Ovary (tissue), 9 donors: ENCODE results near the gene GRAMD1B. TPM values are rescaled to one million over a fixed set of nuclear protein-coding genes. Genes with fewer than 3 reads are reported as not detected.
"Not testable (repeated sequence)": the region's sequence is repeated elsewhere in the genome, so short reads cannot be mapped to it uniquely, and the experiment has no call there.

Source experiments
- DNase-seq, 5 donors: peaks; one replicate each; pipeline ENCODE4 v3.0.0-alpha.2; 2019 to 2020
- H3K27ac ChIP-seq, 2 donors: fragments of 200-600 bp; one replicate each; pipeline versions ENCODE4 v1.5.1 to v1.8.0; 2019 to 2022
- H3K27me3 ChIP-seq: fragments of 200-600 bp; one replicate; pipeline ENCODE4 v1.8.0; 2022
- H3K36me3 ChIP-seq: fragments of 200-600 bp; sonication (generic); one replicate; pipeline ENCODE4 v1.5.1; 2019
- H3K4me1 ChIP-seq: one replicate; pipeline ENCODE4 v1.8.1; 2013; ENCODE audit warnings: mild to moderate bottlenecking, moderate library complexity; ENCODE audit not compliant: insufficient read depth
- H3K4me3 ChIP-seq: fragments of 200-600 bp; sonication (generic); one replicate; pipeline ENCODE4 v1.5.1; 2017
- H3K9me3 ChIP-seq, 2 donors: fragments of 200-600 bp in 1 of 2; sonication (generic) in 1 of 2; one replicate each; pipeline versions ENCODE4 v1.5.1 to v1.8.1; 2013 to 2019; ENCODE audit warnings: mild to moderate bottlenecking in 1 of 2, moderate library complexity in 1 of 2
- EP300 ChIP-seq: sonication (generic); formaldehyde crosslinking; IDR thresholded peaks from one replicate; pipeline ENCODE4 v1.6.1; 2017; ENCODE audit warnings: antibody characterized with exemption
- POLR2A ChIP-seq: fragments of 450-650 bp; IDR thresholded peaks from one replicate; pipeline ENCODE4 v1.6.1; 2017; ENCODE audit warnings: antibody characterized with exemption, mild to moderate bottlenecking, moderate library complexity
- WGBS, 3 donors: extraction: QIAGEN DNeasy Blood & Tissue Kit in 1 of 3; methylation state at CpG; one replicate each; pipeline versions ENCODE4 v1.1.5 to v1.1.7; 2013 to 2017; 5-methylcytosine and 5-hydroxymethylcytosine counted together
- intact Hi-C, 4 donors: fragments of 100-400 bp; cut with DNase I; formaldehyde crosslinking; loops; one replicate each; pipeline versions ENCODE4 v1.11.0 to v1.15.1; 2022 to 2023
- polyA plus RNA-seq, 2 donors: library from polyadenylated mRNA; stranded (reverse); fragments of 200-250 nt in 1 of 2; fragments of 350-450 nt in 1 of 2; fragmentation: Illumina TruSeq in 1 of 2; extraction: RNeasy Lipid Tissue Mini Kit (QIAGEN cat#74804) in 1 of 2; gene quantifications; one replicate each; pipeline ENCODE4 v1.2.3, GENCODE V29; 2013 to 2014
- total RNA-seq, 7 donors: library from RNA; depleted of rRNA in 2 of 7; stranded (reverse); fragments of >200 nt in 2 of 7; fragmentation: NEBNext Ultra II Directional in 3 of 7; extraction: Animal tissue kit (Norgen Biotek cat#: 25700) in 3 of 7; gene quantifications; one replicate each; pipeline versions ENCODE4 v1.1.0 to v1.2.4, GENCODE V29; 2016 to 2023
- TF ChIP-seq, protein P1 (sequence below), 3 donors: fragments of 450-650 bp in 2 of 3; fragments of 200-600 bp in 1 of 3; IDR thresholded peaks; one replicate each; pipeline versions ENCODE4 v1.5.1 to v1.8.0; 2016 to 2022; ENCODE audit warnings: antibody characterized with exemption in 3 of 3, mild to moderate bottlenecking in 1 of 3
- donor health status: DM: no; HTN: no; CAD: no; lungs with moderate emphysema.
- donor health status: DM: no; HTN: no; CAD: no.
- donor health status: Bipolar disorder and iron deficiency.
- donor health status: DM: yes; HTN: yes; CAD: no.
- donor health status: DM: no; HTN: no; CAD: no.
- donor health status: DM: yes; HTN: yes; CAD: no.

Gene GRAMD1B
- total and polyA plus RNA-seq, 9 donors, result 10.8 to 185 (median 25.4) TPM

- 12 to 23% (median 14%) methylated on average over 7 of the region's 7 CpGs for WGBS, 3 donors
- TF ChIP-seq, protein P1, sequence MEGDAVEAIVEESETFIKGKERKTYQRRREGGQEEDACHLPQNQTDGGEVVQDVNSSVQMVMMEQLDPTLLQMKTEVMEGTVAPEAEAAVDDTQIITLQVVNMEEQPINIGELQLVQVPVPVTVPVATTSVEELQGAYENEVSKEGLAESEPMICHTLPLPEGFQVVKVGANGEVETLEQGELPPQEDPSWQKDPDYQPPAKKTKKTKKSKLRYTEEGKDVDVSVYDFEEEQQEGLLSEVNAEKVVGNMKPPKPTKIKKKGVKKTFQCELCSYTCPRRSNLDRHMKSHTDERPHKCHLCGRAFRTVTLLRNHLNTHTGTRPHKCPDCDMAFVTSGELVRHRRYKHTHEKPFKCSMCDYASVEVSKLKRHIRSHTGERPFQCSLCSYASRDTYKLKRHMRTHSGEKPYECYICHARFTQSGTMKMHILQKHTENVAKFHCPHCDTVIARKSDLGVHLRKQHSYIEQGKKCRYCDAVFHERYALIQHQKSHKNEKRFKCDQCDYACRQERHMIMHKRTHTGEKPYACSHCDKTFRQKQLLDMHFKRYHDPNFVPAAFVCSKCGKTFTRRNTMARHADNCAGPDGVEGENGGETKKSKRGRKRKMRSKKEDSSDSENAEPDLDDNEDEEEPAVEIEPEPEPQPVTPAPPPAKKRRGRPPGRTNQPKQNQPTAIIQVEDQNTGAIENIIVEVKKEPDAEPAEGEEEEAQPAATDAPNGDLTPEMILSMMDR (IDR thresholded peaks at IDR 0.05), result no peak
- no peak for TF ChIP-seq EP300
- TF ChIP-seq POLR2A, result no peak
Measured at GRCh38 chr11:123519797-123520193, 89.7 kb downstream of the GRAMD1B start.

DNA sequence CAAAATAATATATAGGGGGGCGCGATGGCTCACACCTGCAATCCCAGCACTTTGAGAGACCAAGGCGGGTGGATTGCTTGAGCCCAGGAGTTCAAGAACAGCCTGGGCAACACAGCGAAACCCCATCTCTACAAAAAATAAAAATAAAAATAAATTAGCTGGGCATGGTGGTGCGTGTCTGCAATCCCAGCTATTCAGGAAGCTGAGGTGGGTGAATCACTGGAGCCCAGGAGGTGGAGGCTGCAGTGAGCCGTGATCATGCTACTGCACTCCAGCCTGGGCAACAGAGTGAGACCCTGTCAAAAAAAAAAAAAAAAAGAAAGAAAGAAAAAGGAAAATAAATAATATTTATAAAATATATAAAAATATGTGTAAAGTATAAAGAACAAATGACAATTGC lies 90.4 kb downstream of the GRAMD1B start:
- WGBS, 3 donors, result 92 to 96% (median 95%) methylated on average over 6 of the region's 6 CpGs
- H3K4me3 ChIP-seq, intact Hi-C loops, H3K9me3 ChIP-seq, DNase-seq, H3K27me3 ChIP-seq, H3K36me3 ChIP-seq: not testable (repeated sequence)
- peak overlapping the region in 1 of 2 donors; percentile 69 for H3K27ac ChIP-seq
- peaks cover 26% of the 10 kb centered on the region for H3K4me1 ChIP-seq

More at GRCh38 chr11:123519797-123520193, 89.7 kb downstream of the GRAMD1B start:
- Histone ChIP-seq H3K9me3 (no peaks in the 10 kb centered on the region), H3K27ac (peak overlapping the region in 1 of 2 donors; percentile 69), H3K27me3 (no peaks in the 10 kb centered on the region), H3K36me3 (no peaks in the 10 kb centered on the region), H3K4me3 (no peak overlapping the region), H3K4me1 (peaks cover 26% of the 10 kb centered on the region)
- intact Hi-C loops, result loop anchor here in 2 of 4 donors (5.0 to 10.0 kb wide), 2 partner anchors 58 to 185 kb away; no protein-coding TSS in a partner anchor
- DNase-seq, result peak in 1 of 5 donors; percentile 22

DNA sequence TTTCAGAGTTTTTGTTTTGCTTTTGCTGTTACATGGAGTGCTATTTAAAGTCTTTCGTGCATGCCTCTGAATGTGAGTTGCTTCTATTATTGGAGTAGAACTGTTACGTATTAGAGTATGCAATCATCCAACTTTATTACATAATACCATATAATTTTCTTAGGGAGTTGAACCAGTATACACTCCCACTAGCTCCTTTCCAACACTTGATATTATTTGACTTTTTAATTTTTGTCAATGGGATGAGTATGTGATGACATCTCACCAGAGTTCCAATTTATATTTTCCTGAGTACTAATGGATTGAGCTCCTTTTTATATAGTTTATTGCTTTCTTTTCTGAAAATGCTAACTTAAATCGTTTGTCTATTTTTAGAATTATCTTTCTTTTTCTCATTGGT lies 90.9 kb downstream of the GRAMD1B start:
- H3K4me1 ChIP-seq, result peaks cover 26% of the 10 kb centered on the region

GRCh38 chr11:123521930-123522329 lies 91.9 kb downstream of the GRAMD1B start:
- Histone ChIP-seq H3K27ac (no peak overlapping the region), H3K9me3 (no peaks in the 10 kb centered on the region), H3K4me1 (peaks cover 26% of the 10 kb centered on the region), H3K27me3 (no peaks in the 10 kb centered on the region), H3K4me3 (no peak overlapping the region), H3K36me3 (no peaks in the 10 kb centered on the region)
- DNase-seq, result no peak
- TF ChIP-seq EP300 (no peak), POLR2A (no peak)
- TF ChIP-seq, protein P1 (IDR thresholded peaks at IDR 0.05), result no peak
- intact Hi-C loops, result no loop called here
- 75 to 84% (median 80%) methylated on average over 3 of the region's 3 CpGs for WGBS, 3 donors

More for the DNA sequence above, 90.9 kb downstream of the GRAMD1B start:
- Histone ChIP-seq H3K36me3 (no peaks in the 10 kb centered on the region), H3K27ac (no peak overlapping the region), H3K9me3 (no peaks in the 10 kb centered on the region), H3K27me3 (no peaks in the 10 kb centered on the region), H3K4me3 (no peak overlapping the region)
- TF ChIP-seq, protein P1 (IDR thresholded peaks at IDR 0.05), result no peak
- TF ChIP-seq EP300, result no peak
- no peak for TF ChIP-seq POLR2A
- 62 to 80% (median 67%) methylated on average over 3 of the region's 3 CpGs for WGBS, 3 donors
- no peak for DNase-seq
- intact Hi-C loops, result no loop called here

DNA sequence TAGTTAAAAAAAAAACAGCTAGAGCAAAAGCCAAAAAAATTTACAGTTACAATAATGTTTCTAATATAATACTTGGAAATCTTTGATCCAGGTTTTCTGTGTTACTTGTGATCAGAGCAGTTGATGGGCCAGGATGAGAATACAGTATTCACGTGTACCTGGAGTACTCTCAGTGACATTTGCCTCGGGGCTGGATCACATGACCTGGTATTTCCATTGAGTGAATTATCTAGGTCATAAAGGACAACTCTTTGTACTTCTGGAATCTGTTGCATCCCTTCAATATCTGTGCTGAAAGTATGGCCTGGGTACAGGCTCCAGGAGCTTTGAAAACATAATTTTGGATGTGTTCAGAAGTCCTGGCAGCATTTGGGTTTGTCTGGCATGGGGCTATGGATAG lies 93.5 kb downstream of the GRAMD1B start:
- no peaks in the 10 kb centered on the region for H3K36me3 ChIP-seq
- no peak overlapping the region for H3K27ac ChIP-seq
- peaks cover 18% of the 10 kb centered on the region for H3K4me1 ChIP-seq
- TF ChIP-seq EP300, result no peak
- TF ChIP-seq, protein P1 (IDR thresholded peaks at IDR 0.05), result no peak
- no peak for TF ChIP-seq POLR2A
- DNase-seq, result no peak
- no peaks in the 10 kb centered on the region for H3K27me3 ChIP-seq
- 76 to 80% (median 77%) methylated on average over 2 of the region's 2 CpGs for WGBS, 3 donors
- H3K4me3 ChIP-seq, result no peak overlapping the region
- intact Hi-C loops, result no loop called here
- H3K9me3 ChIP-seq, result no peaks in the 10 kb centered on the region
